Spleen (tissue), 11 donors: ENCODE measurements around the gene SELL. TPM values are rescaled to one million over a fixed set of nuclear protein-coding genes. Genes with fewer than 3 reads are reported as not detected.
"Not testable (repeated sequence)": the region's sequence is repeated elsewhere in the genome, so short reads cannot be mapped to it uniquely, and the experiment has no call there.

Source experiments
- DNase-seq: peaks from one replicate; pipeline ENCODE4 v3.0.0-alpha.2; 2020
- H3K27ac ChIP-seq, 8 donors: fragments of 200-600 bp; sonication (generic) in 7 of 8; 1 replicate in 4 of 8; 2 replicates in 4 of 8; pipeline versions ENCODE4 v1.5.0 to v1.8.0; 2016 to 2021; ENCODE audit warnings: inconsistent platforms in 4 of 8, mild to moderate bottlenecking in 4 of 8, moderate library complexity in 1 of 8
- H3K27me3 ChIP-seq, 7 donors: fragments of 200-600 bp; sonication (generic) in 6 of 7; replicated peaks in 1 of 7; 1 replicate in 4 of 7; 2 replicates in 3 of 7; pipeline versions ENCODE4 v1.5.0 to v1.8.0; 2016 to 2021; ENCODE audit warnings: inconsistent platforms in 3 of 7, mild to moderate bottlenecking in 1 of 7
- H3K36me3 ChIP-seq, 6 donors: fragments of 200-600 bp; sonication (generic) in 5 of 6; 1 replicate in 4 of 6; 2 replicates in 2 of 6; pipeline versions ENCODE4 v1.5.0 to v1.8.0; 2016 to 2021; ENCODE audit warnings: inconsistent platforms in 2 of 6
- H3K4me1 ChIP-seq, 6 donors: fragments of 200-600 bp; sonication (generic) in 5 of 6; 1 replicate in 3 of 6; 2 replicates in 3 of 6; pipeline versions ENCODE4 v1.5.0 to v1.8.0; 2016 to 2021; ENCODE audit warnings: inconsistent platforms in 3 of 6
- H3K4me3 ChIP-seq, 8 donors: fragments of 200-600 bp; sonication (generic) in 7 of 8; 1 replicate in 4 of 8; 2 replicates in 4 of 8; pipeline versions ENCODE4 v1.5.0 to v1.8.0; 2016 to 2021; ENCODE audit warnings: inconsistent platforms in 4 of 8, mild to moderate bottlenecking in 4 of 8, moderate library complexity in 2 of 8
- H3K9me3 ChIP-seq, 8 donors: fragments of 200-600 bp; sonication (generic) in 7 of 8; 1 replicate in 4 of 8; 2 replicates in 4 of 8; pipeline versions ENCODE4 v1.5.0 to v1.8.0; 2016 to 2021; ENCODE audit warnings: inconsistent platforms in 4 of 8
- CTCF ChIP-seq, 11 experiments: fragments of 200-600 bp in 7 of 11; fragments of 450-650 bp in 4 of 11; sonication (generic) in 4 of 11; IDR thresholded peaks in 8 of 11; conservative IDR thresholded peaks in 3 of 11; 1 replicate in 7 of 11; 2 replicates in 4 of 11; pipeline versions ENCODE4 v1.4.0 to v1.8.0; 2016 to 2021; ENCODE audit warnings: antibody characterized with exemption in 11 of 11, inconsistent platforms in 4 of 11, mild to moderate bottlenecking in 1 of 11
- POLR2A ChIP-seq, 3 donors: fragments of 450-650 bp; IDR thresholded peaks; one replicate each; pipeline ENCODE4 v1.5.1; 2017; ENCODE audit warnings: antibody characterized with exemption in 3 of 3, mild to moderate bottlenecking in 1 of 3
- POLR2AphosphoS5 ChIP-seq, 3 donors: sonication (generic); formaldehyde crosslinking; IDR thresholded peaks; one replicate each; pipeline ENCODE4 v1.5.1; 2017; ENCODE audit warnings: antibody characterized with exemption in 3 of 3
- WGBS, 5 donors: extraction: QIAGEN DNeasy Blood & Tissue Kit in 3 of 5; methylation state at CpG; one replicate each; pipeline versions ENCODE4 v1.1.5 to v1.1.7; 2013 to 2018; 5-methylcytosine and 5-hydroxymethylcytosine counted together
- intact Hi-C: fragments of 100-400 bp; cut with DNase I; formaldehyde crosslinking; loops from one replicate; pipeline ENCODE4 v1.15.0; 2023; ENCODE audit warnings: low total_unique reads
- polyA plus RNA-seq, 3 donors: library from polyadenylated mRNA; stranded (reverse); fragments of 200-250 nt; gene quantifications; one replicate each; pipeline ENCODE4 v1.2.1, GENCODE V29; 2013
- total RNA-seq, 7 donors: library from RNA; depleted of rRNA in 3 of 7; stranded (reverse); fragments of >200 nt in 3 of 7; fragmentation: NEBNext Ultra II Directional in 4 of 7; extraction: Animal tissue kit (Norgen Biotek cat#: 25700) in 4 of 7; gene quantifications; one replicate each; pipeline versions ENCODE4 v1.1.0 to v1.2.1, GENCODE V29; 2016 to 2021
- donor health status: healthy with polysubstance abuse.
- donor health status: DM: no; HTN: no; CAD: no; lungs with moderate emphysema.
- donor health status: DM: no; HTN: no; CAD: no.
- donor health status: Bipolar disorder and iron deficiency.
- donor health status: healthy.
- donor health status: DM: no; HTN: no; CAD: no.
- donor health status: DM: yes; HTN: yes; CAD: no.

SELL gene
- total and polyA plus RNA-seq, 10 donors, result 127 to 409 (median 165) TPM

GRCh38 chr1:169683661-169684060 lies 27.8 kb downstream of the SELL start:
- intact Hi-C loops, result no loop called here
- WGBS, 5 donors, result 66 to 75% (median 72%) methylated on average over 3 of the region's 3 CpGs
- Histone ChIP-seq H3K27me3 (no peaks in the 10 kb centered on the region), H3K4me1 (peaks cover 4 to 72% (median 30%) of the 10 kb centered on the region in 6 donors), H3K36me3 (no peaks in the 10 kb centered on the region), H3K27ac (peak overlapping the region in 5 of 8 donors; percentile 36 to 85 (median 67)), H3K9me3 (no peaks in the 10 kb centered on the region), H3K4me3 (peak overlapping the region in 1 of 8 donors; percentile 4)
- no peak for DNase-seq
- no peak for TF ChIP-seq POLR2A (IDR thresholded peaks at IDR 0.05)

- Histone ChIP-seq H3K27ac (peak overlapping the region in 7 of 8 donors; percentile 36 to 85 (median 67)), H3K4me1 (peaks cover 4 to 70% (median 30%) of the 10 kb centered on the region in 6 donors)
- H3K27me3 ChIP-seq, H3K4me3 ChIP-seq, H3K9me3 ChIP-seq, H3K36me3 ChIP-seq, DNase-seq, intact Hi-C loops: not testable (repeated sequence)
- 60 to 81% (median 76%) methylated on average over 4 of the region's 4 CpGs for WGBS, 5 donors
These were observed 28.3 kb downstream of the SELL start for GRCh38 chr1:169683168-169683567.

DNA sequence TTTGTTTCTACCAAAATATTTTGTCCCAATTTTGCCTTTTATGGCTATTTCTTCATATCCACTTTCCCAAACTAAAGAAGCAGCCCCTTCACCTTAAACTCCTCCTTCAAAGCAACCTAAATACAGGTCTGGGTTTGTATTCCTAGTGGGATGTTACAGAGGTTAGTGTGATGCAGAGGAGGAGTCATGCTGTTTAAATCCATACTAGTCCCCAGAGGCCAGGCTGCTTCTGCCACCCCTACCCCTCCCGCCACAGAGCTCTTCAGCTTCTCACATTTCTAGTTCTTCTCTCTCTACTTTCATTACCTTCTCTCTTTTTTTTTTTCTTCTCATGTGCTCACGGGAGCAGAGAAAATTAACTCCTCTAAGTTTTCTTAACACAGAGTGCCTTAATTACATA lies 29.3 kb downstream of the SELL start:
- TF ChIP-seq POLR2AphosphoS5 (IDR thresholded peaks at IDR 0.05) (no peak), CTCF (IDR thresholded peaks at IDR 0.05 in 8 of 11, conservative IDR thresholded peaks at IDR 0.05 in 3 of 11) (no peak), POLR2A (IDR thresholded peaks at IDR 0.05) (no peak)
- H3K4me3 ChIP-seq, result no peak overlapping the region
- WGBS, 5 donors, result 36 to 57% (median 52%) methylated on average over 2 of the region's 2 CpGs
- H3K27me3 ChIP-seq, result no peaks in the 10 kb centered on the region
- H3K36me3 ChIP-seq, result no peaks in the 10 kb centered on the region
- intact Hi-C loops, result no loop called here
- DNase-seq, result no peak
- H3K27ac ChIP-seq, result peak overlapping the region; percentile 10 to 85 (median 60)
- no peaks in the 10 kb centered on the region for H3K9me3 ChIP-seq
- peaks cover 4 to 75% (median 38%) of the 10 kb centered on the region in 6 donors for H3K4me1 ChIP-seq

DNA sequence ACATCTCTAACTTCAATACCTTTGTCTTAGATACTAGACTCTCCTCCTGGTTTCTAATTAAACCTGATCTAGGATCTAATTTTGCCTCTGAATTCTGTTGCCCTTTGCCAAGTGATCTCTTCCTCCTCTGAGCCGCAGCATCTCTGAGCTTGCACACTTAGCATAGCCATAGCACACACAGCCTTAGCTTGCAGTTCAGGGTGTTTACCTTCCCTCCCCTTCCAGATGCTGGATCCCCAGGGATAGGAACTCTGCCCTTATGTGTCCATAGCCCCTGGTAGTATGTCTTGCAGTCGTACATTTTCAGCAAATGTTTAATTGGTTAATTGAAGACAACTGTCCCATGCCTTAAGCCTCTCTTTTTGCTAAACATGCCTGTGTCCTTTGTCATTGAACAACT lies 30.3 kb downstream of the SELL start:
- 46 to 71% (median 57%) methylated on average over 2 of the region's 2 CpGs for WGBS, 5 donors
- DNase-seq, result no peak
- H3K9me3 ChIP-seq, result no peaks in the 10 kb centered on the region
- peak overlapping the region; percentile 11 to 85 (median 60) for H3K27ac ChIP-seq
- intact Hi-C loops, result no loop called here
- no peaks in the 10 kb centered on the region for H3K36me3 ChIP-seq
- TF ChIP-seq POLR2AphosphoS5 (IDR thresholded peaks at IDR 0.05) (no peak), CTCF (IDR thresholded peaks at IDR 0.05 in 8 of 11, conservative IDR thresholded peaks at IDR 0.05 in 3 of 11) (no peak), POLR2A (IDR thresholded peaks at IDR 0.05) (no peak)
- no peak overlapping the region for H3K4me3 ChIP-seq
- H3K27me3 ChIP-seq, result no peaks in the 10 kb centered on the region
- H3K4me1 ChIP-seq, result peaks cover 4 to 84% (median 46%) of the 10 kb centered on the region in 6 donors

GRCh38 chr1:169680377-169681019 lies 30.9 kb downstream of the SELL start:
- DNase-seq, result peak; percentile 79
- Histone ChIP-seq H3K27me3 (no peaks in the 10 kb centered on the region), H3K9me3 (no peaks in the 10 kb centered on the region), H3K4me3 (no peak overlapping the region), H3K4me1 (peaks cover 4 to 91% (median 50%) of the 10 kb centered on the region in 6 donors), H3K27ac (peak overlapping the region; percentile 13 to 85 (median 60)), H3K36me3 (no peaks in the 10 kb centered on the region)
- no peak for TF ChIP-seq CTCF (IDR thresholded peaks at IDR 0.05 in 8 of 11, conservative IDR thresholded peaks at IDR 0.05 in 3 of 11)
- 44 to 64% (median 60%) methylated on average over 6 of the region's 6 CpGs for WGBS, 5 donors
- intact Hi-C loops, result no loop called here
